Measurements from ENCODE around the gene MRGPRG. TPM values are rescaled to one million over a fixed set of nuclear protein-coding genes. Genes with fewer than 3 reads are reported as not detected.

The MRGPRG gene
- total and polyA plus RNA-seq, 4 donors, result not detected

DNA sequence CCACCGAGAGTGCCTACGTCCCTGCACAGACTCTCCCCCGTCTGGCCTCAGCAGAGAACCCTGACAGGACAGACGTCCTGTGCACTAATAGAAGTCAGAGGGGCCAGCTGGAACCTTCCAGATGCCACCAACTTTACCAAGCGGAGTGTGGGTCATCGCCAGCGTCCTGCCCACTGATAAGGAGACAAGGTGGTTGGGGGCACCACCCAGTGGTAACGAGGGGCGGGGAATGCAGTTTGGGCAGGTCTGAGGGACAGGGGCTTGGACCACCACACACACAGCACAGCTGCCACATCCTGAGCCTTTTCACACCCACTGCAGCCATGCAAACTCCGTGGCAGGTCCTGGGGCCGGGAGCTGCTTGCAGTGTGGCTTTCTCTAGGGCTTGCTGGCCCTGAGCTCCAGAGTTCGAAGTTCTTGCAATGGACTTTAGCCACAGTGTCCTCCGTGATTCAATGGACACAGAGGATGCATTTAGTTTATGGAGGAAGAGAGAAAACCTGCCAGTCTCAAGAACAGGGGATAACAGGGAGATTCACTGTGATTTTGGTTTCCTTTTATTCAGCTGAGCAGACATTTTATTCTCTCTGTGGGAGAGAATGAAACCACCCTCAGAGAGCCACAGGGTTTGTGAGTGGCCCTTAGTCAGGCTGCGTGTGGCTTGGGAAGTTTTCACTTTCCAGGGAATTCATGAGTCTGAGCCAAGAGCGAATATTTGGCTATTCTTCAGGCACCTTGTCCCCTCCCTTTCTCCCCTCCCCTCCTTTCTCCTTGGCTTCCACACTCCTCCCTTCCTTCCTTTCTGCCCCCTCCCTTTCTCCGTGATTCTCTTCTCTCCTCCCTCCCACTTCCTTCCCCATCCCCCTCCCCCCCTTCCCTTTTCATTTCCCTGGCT is 13.1 kb downstream of the MRGPRG start:
- peaks cover 0 to 2% (median 0%) of the 10 kb centered on the region in 4 donors for H3K9me3 ChIP-seq (ENCODE audit: control insufficient read depth in 4 of 4, insufficient read depth in 3 of 4, low read length in 3 of 4)
- ATAC-seq (ENCODE audit: insufficient read depth, low FRiP score), result no peak
- H3K27ac ChIP-seq (ENCODE audit: low read depth in 1 of 2, low read length in 1 of 2), result no peak overlapping the region
- DNase-seq, result peak in 2 of 3 donors; percentile 10 to 47
- H3K9ac ChIP-seq (ENCODE audit: insufficient read depth in 1 of 2, low read length in 2 of 2), result no peak overlapping the region
- H3K4me3 ChIP-seq, result no peak overlapping the region
- H3K27me3 ChIP-seq (ENCODE audit: control insufficient read depth in 3 of 3, insufficient read depth in 3 of 3, low read length in 2 of 3), result peaks cover 0 to 24% (median 15%) of the 10 kb centered on the region in 3 donors
- 52 to 64% methylated on average over 16 of the region's 16 CpGs for WGBS, 2 donors
- TF ChIP-seq, protein P1, sequence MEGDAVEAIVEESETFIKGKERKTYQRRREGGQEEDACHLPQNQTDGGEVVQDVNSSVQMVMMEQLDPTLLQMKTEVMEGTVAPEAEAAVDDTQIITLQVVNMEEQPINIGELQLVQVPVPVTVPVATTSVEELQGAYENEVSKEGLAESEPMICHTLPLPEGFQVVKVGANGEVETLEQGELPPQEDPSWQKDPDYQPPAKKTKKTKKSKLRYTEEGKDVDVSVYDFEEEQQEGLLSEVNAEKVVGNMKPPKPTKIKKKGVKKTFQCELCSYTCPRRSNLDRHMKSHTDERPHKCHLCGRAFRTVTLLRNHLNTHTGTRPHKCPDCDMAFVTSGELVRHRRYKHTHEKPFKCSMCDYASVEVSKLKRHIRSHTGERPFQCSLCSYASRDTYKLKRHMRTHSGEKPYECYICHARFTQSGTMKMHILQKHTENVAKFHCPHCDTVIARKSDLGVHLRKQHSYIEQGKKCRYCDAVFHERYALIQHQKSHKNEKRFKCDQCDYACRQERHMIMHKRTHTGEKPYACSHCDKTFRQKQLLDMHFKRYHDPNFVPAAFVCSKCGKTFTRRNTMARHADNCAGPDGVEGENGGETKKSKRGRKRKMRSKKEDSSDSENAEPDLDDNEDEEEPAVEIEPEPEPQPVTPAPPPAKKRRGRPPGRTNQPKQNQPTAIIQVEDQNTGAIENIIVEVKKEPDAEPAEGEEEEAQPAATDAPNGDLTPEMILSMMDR (IDR thresholded peaks at IDR 0.05; ENCODE audit: control extremely low read depth, extremely low read depth), result no peak
- no peaks in the 10 kb centered on the region for H3K36me3 ChIP-seq (ENCODE audit: control insufficient read depth in 4 of 4, insufficient read depth in 4 of 4, low read length in 4 of 4)
- peaks cover 0 to 12% (median 5%) of the 10 kb centered on the region in 5 donors for H3K4me1 ChIP-seq (ENCODE audit: control insufficient read depth in 5 of 5, insufficient read depth in 5 of 5, low read length in 5 of 5)

DNA sequence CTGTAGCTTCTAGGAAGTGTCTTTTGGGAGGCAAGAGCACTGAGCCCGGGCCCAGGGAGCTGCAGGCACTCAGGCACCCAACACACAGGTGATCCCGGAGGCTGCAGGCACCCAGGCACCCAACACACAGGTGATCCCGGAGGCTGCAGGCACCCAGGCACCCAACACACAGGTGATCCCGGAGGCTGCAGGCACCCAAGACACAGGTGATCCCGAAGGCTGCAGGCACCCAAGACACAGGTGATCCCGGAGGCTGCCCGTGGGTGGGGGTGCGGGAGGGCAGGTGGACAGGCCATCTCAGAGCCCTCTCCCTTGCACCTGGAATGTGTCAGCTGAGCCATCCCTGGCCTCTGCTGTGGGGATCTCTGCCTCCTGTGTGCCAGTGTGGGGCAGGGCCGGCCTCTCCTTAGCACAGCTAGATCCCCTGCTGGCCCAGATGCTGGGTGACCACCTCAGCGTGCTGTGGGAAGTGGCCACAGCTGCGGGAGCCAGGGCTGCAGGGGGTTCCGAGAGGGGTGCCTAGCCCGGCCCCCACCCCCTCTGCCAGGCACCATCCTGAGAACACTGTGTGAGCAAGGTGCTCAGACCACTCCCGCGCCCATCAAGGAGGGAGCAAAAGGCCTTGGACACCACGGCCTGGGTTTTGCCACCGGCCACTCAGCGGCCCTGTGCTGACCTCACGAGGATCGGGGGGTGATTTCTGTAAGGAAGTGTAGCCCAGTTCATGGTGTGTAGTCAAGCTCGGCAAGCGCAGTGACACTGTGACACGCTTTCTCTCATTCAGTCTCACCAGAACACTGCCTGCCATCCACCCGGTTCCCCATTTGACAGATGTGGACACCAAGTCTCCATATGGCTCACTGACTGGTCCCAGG is 14.2 kb downstream of the MRGPRG start:
- peaks cover 0 to 24% (median 15%) of the 10 kb centered on the region in 3 donors for H3K27me3 ChIP-seq (ENCODE audit: control insufficient read depth in 3 of 3, insufficient read depth in 3 of 3, low read length in 2 of 3)
- peaks cover 0 to 12% (median 5%) of the 10 kb centered on the region in 5 donors for H3K4me1 ChIP-seq (ENCODE audit: control insufficient read depth in 5 of 5, insufficient read depth in 5 of 5, low read length in 5 of 5)
- no peak overlapping the region for H3K9ac ChIP-seq (ENCODE audit: insufficient read depth in 1 of 2, low read length in 2 of 2)
- 89 to 91% methylated on average over 24 of the region's 24 CpGs for WGBS, 2 donors
- ATAC-seq (ENCODE audit: insufficient read depth, low FRiP score), result no peak
- no peak for DNase-seq
- H3K9me3 ChIP-seq (ENCODE audit: control insufficient read depth in 4 of 4, insufficient read depth in 3 of 4, low read length in 3 of 4), result peaks cover 0 to 2% (median 0%) of the 10 kb centered on the region in 4 donors
- no peak overlapping the region for H3K27ac ChIP-seq (ENCODE audit: low read depth in 1 of 2, low read length in 1 of 2)
- TF ChIP-seq, protein P1 (IDR thresholded peaks at IDR 0.05; ENCODE audit: control extremely low read depth, extremely low read depth), result no peak
- H3K4me3 ChIP-seq, result no peak overlapping the region
- H3K36me3 ChIP-seq (ENCODE audit: control insufficient read depth in 4 of 4, insufficient read depth in 4 of 4, low read length in 4 of 4), result no peaks in the 10 kb centered on the region

DNA sequence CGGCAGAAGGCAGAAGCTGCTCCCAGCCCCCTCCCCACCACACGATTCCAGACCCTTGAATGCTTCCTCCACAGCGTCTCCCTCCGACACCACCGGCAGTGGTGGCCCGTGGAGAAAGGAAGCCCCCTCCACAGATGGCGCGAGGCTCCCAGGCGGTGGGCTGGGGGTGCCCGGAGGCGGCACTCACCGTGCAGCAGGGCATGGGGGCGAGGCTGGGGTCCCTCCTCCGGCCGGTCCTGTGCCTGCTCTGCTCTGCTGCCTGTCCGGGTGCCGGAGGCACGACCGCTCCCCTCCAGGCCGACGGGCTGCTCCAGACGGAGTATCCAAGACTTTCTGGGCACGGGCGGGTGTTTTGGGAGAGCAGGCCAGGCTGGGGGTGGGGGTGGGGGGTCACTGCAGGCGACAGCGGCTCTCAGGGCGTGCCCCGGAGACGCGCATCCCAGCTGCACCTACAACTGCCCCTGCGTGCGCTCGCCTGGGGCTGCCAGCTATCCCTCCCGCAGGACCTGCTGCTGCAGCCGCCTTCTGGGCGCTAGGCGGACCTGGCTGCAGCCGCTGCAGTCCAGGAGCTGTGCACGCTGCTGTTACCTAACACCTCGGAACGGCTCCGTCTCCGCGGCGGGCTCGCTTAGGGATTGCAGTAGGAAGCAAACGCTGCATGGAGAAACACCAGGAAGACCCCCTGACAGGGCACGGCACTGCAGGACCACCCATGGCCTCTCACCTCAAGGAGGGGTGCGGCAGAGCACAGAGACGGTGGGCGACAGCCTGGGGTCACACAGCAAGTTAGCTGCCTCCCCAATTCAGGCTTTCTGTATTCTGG is 15.2 kb downstream of the MRGPRG start:
- no peak overlapping the region for H3K4me3 ChIP-seq
- DNase-seq (peak in 1 of 3 donors; percentile 24), ATAC-seq (ENCODE audit: insufficient read depth, low FRiP score) (no peak)
- peaks cover 0 to 2% (median 0%) of the 10 kb centered on the region in 4 donors for H3K9me3 ChIP-seq (ENCODE audit: control insufficient read depth in 4 of 4, insufficient read depth in 3 of 4, low read length in 3 of 4)
- H3K27me3 ChIP-seq (ENCODE audit: control insufficient read depth in 3 of 3, insufficient read depth in 3 of 3, low read length in 2 of 3), result peaks cover 0 to 24% (median 15%) of the 10 kb centered on the region in 3 donors
- no peak overlapping the region for H3K27ac ChIP-seq (ENCODE audit: low read depth in 1 of 2, low read length in 1 of 2)
- H3K4me1 ChIP-seq (ENCODE audit: control insufficient read depth in 5 of 5, insufficient read depth in 5 of 5, low read length in 5 of 5), result peaks cover 0 to 12% (median 5%) of the 10 kb centered on the region in 5 donors
- TF ChIP-seq, protein P1 (IDR thresholded peaks at IDR 0.05; ENCODE audit: control extremely low read depth, extremely low read depth), result no peak
- no peaks in the 10 kb centered on the region for H3K36me3 ChIP-seq (ENCODE audit: control insufficient read depth in 4 of 4, insufficient read depth in 4 of 4, low read length in 4 of 4)
- no peak overlapping the region for H3K9ac ChIP-seq (ENCODE audit: insufficient read depth in 1 of 2, low read length in 2 of 2)
- 4 to 7% methylated on average over 51 of the region's 51 CpGs for WGBS, 2 donors
